Measurements from ENCODE around the gene PGAP6.

Gene PGAP6

GRCh38 chr16:322476-323143 lies 59.2 kb downstream of the PGAP6 start:
- TF ChIP-seq TAF1 (IDR thresholded peaks at IDR 0.05; ENCODE audit: borderline replicate concordance, low read depth, low read length) (no peak), POLR2AphosphoS5 (IDR thresholded peaks at IDR 0.05; ENCODE audit: low read depth, low read length) (no peak), POLR2A (IDR thresholded peaks at IDR 0.05; ENCODE audit: low read depth, low read length) (no peak)
- FAIRE-seq (no peak), DNase-seq (ENCODE audit: insufficient read length) (no peak)

GRCh38 chr16:321532-321931 lies 60.2 kb downstream of the PGAP6 start:
- no peak for TF ChIP-seq POLR2AphosphoS5 (IDR thresholded peaks at IDR 0.05; ENCODE audit: low read depth, low read length)
- no peak for TF ChIP-seq TAF1 (IDR thresholded peaks at IDR 0.05; ENCODE audit: borderline replicate concordance, low read depth, low read length)
- no peak for TF ChIP-seq POLR2A (IDR thresholded peaks at IDR 0.05; ENCODE audit: low read depth, low read length)
- no peak for DNase-seq (ENCODE audit: insufficient read length)
- no peak for FAIRE-seq

Data from GM12892 (cell line).